GM18508 (cell line): Measurements from ENCODE around the gene C10orf67.
A peak's percentile ranks its signal among the peaks of the same experiment; 100 is the strongest.
"Not testable (repeated sequence)": the region's sequence is repeated elsewhere in the genome, so short reads cannot be mapped to it uniquely, and the experiment has no call there.

Experiments used
- ATAC-seq: cut with Tn5 transposase; IDR thresholded peaks from one replicate; pipeline ENCODE4 v1.9.1; 2021; ENCODE audit warnings: moderate number of reproducible peaks; ENCODE audit not compliant: insufficient read depth, unreplicated experiment

The C10orf67 gene

GRCh38 chr10:23362879-23363792, 18.5 kb upstream of the C10orf67 start:
- ATAC-seq = peak; percentile 40

- ATAC-seq = peak; percentile 33
Observed at GRCh38 chr10:23362069-23362830, 17.7 kb upstream of the C10orf67 start.

- ATAC-seq = no peak
Observed at GRCh38 chr10:23361665-23362064, 17.1 kb upstream of the C10orf67 start.

- no peak for ATAC-seq
Observed at GRCh38 chr10:23359692-23360380, 15.2 kb upstream of the C10orf67 start.

DNA sequence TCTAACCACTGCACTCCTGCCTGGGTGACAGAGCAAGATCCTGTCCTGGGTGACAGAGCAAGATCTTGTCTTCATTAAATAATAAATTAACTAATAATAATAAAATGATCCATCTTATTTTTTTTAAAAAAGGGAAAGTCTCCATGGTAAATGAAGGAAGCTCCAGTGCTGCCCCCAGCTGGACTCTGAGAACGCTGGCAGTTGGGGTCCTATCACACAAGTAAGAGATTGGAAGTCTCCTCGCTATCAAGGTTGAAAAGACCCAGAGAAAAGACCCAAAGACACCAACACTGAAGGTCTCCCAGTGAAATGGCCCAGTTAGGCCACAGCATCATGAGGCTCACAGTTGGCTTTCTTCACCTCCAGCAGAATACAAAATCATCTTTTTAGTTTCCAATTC, 13.8 kb upstream of the C10orf67 start:
- ATAC-seq = no peak

DNA sequence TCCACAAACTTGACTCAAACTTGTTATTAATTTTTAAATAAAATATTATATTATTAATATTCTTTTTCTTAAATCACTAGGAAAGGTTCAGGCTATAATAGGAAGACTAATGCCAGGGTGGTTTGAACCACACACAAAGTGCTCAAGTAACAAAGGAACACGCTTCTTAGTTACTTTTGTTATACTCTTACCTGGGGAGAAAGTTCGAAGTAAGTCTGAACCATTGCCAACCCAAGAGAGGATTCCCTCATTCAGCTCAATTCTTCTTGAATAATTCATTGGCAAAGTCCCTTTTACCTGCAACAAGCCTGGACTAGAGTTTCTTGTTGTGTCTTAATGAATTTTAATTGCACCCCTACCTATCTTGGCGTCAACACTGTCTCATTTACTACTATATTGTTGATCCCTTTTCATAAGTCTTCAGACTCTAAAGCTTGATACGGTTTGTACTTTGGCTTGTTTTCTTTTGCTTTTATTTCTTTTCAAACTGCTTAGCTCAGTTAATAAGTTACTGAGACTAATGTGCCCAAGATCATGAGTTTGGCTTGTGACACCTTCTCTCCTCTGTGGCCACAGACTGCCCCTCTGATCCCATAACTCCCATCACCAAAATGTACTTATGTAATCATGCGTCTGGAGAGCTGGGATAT, 10.2 kb upstream of the C10orf67 start:
- ATAC-seq = no peak

GRCh38 chr10:23351926-23352519, 7.4 kb upstream of the C10orf67 start:
- no peak for ATAC-seq

- ATAC-seq = not testable (repeated sequence)
Observed at GRCh38 chr10:23350706-23351105, 6.1 kb upstream of the C10orf67 start.

DNA sequence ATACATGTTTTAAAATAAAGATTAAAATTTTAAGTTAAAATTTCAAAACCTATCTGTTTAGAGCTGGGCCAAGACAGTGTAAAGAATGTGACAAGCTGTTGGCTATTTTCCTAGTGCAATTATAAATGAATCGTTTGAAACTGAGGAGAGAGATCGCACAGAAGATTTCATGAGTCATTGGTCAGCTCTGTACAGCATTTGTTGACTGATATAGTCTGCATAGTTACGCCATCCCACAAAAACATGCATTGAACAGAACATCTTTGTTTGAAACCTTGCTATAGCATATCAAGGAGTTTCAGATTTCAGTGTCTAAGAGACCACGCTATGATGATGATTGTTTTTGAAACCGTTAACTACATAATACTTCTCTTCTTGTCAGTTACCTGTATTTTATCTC, 1.3 kb upstream of the C10orf67 start:
- no peak for ATAC-seq

- ATAC-seq = no peak
Observed at GRCh38 chr10:23343591-23344240, 881 bp downstream of the C10orf67 start.

DNA sequence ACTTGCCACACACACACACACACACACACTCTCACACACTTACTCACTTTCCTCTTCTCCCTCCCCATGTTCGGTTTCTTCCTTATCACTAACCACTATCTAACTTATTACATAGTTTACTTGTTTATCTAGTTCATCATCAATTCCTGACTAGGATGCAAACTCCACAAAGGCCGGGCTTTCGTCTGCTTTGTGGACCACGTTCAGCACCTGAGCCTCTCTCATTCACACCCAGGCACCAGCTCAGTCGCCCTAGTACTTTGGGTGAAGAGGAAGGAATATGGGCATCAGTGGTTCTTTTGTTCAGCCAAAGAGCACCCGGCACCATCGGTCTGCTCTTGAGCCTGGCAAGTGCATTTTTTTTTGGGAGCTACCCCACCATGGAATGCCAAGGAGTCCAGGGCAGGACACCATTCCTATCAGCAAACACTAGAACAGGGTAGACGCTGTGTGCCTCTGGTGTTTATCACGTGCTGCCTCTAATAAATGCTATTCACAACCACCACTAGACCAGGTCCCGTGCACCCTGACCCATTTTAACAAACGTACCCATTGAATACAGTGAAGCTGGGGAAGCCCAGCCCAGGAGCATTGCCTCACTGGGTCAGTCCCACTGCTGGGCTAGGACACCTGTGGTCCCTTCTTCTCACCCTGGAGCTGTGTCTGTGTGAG, 2.2 kb downstream of the C10orf67 start:
- no peak for ATAC-seq

GRCh38 chr10:23341004-23341403, 3.6 kb downstream of the C10orf67 start:
- no peak for ATAC-seq

DNA sequence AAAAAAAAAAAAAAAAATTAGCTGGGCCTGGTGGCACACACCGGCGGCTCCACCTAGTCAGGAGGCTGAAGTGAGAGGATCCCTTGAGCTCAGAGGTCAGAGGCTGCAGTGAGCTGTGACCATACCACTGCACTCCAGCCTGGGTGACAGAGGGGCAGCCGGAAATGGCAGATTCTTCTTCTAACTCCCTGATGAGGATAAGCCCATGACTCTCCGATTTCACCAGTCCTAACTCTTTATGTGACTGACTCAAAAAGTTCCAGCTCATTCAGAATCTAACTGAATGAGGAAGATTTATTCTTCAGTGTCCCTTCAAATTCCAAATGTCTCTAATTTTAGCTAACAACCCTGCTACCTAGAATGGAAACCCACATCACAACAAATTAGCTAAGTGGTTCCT, 4.2 kb downstream of the C10orf67 start:
- no peak for ATAC-seq

DNA sequence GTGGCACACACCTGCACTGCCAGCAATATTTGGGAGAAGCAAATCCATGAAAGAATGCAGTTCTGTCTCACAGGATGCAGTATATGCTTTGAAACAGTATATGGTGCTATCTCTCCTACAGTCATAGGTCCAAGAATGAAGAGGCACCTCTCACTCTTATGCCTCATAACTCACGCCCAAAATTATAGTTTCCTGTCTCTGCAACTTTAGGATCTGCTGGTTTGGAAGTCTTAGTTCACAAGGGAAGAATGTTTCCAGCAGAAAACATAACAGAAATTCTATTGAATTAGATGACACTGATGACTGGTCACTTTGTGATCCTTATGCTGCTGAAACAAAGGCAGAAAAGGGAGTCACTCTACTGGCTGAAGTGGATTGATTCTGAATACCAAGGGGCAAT, 5.7 kb downstream of the C10orf67 start:
- no peak for ATAC-seq

GRCh38 chr10:23338155-23338828, 6.3 kb downstream of the C10orf67 start:
- ATAC-seq = no peak

GRCh38 chr10:23337616-23338015, 7.0 kb downstream of the C10orf67 start:
- no peak for ATAC-seq

DNA sequence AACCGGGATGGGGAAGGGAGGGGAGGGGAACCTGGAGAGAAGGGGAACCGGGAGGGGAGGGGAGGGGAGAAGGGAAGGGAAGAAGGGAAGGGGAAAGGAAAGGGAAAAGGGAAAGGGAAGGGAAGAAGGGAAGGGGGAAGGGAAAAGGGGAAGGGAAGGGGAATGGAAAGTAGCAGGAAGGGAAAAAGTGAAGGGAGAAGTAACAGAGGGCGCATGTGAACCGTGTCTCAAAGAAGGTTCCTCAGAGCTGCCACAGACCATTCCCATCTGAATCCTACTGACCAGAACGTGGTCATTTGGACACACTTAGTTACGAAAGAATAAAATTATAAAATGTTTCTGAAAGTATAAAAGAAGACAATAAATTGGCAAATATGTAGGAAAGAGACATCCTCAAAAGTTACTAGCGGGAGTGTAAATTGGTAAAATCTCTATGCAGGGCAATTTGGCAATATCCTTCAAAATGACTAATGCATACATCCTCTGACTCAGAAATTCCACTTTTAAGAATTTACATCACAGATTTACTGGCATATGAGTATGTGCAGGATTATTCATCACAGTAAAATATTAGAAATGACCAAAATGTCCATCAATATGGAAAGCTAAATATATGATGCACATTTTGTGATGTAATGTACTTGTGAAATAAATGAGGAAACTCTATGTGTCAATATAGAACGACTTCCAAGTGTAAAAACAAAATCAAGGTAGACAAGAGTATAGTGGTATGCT, 12.9 kb downstream of the C10orf67 start:
- ATAC-seq = no peak

GRCh38 chr10:23330948-23331347, 13.6 kb downstream of the C10orf67 start:
- no peak for ATAC-seq
